Glomerular visceral epithelial cell (primary cell): ENCODE data around the gene CCN5.
"Not testable (repeated sequence)": the region's sequence is repeated elsewhere in the genome, so short reads cannot be mapped to it uniquely, and the experiment has no call there.

Source experiments
- DNase-seq: peaks from one replicate; pipeline ENCODE4 v3.0.0-alpha.2; 2016; ENCODE audit errors: extremely low spot score

Gene CCN5

GRCh38 chr20:44714701-44715498 lies at the start of gene CCN5:
TSS of gene CCN5 (plus strand) at chr20:44715369. CDS start at chr20:44715391, 22 bp downstream.
- DNase-seq: peak; percentile 89

DNA sequence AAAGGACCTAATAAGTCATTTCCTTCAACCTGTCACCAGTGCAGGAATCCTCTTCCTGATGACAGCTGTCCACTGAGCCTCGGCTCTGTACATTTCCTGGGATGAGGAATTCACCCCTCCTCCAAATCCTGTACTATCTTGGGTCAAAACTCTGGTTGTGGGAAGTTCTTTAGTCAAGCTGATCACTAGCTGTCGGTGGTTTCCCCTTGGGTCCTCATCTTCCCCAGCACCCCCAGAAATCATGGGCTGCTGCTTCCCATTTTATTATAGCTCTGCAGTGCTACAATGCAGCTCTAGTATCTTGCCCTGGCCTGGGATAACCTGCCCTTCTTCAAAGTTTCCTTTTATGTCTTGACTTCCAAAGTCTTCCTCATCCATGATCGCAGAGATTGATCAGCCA lies 49.1 kb upstream of the CCN5 start:
- DNase-seq: no peak

- peak; percentile 68 for DNase-seq
Observed at GRCh38 chr20:44670851-44671250, 44.3 kb upstream of the CCN5 start.

GRCh38 chr20:44671541-44671940 lies 43.6 kb upstream of the CCN5 start:
- DNase-seq: not testable (repeated sequence)

DNA sequence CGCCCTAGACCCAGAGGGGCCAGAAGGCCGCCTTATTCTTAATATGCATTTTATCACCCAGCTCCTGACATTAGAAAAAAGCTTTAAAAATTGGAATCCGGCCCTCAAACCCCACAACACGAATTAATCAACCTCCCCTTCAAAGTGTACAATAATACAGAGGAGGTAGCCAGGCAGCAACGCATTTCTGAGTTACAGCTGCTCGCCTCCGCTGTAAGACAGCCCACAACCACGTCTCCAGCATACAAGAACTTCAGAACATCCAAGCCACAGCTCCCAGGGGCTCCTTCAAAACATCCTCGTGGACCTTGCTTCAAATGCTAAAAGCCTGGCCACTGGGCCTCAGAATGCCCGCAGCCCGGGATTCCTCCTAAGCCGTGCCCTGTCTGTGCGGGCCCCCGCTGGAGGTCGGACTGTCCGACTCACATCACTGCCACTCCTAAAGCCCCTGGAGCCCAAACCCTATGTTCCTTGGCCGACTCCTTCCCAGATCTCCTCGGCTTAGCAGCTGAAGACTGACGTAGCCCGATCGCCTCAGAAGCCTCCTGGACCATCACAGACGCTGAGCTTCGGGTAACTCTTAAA lies 42.8 kb upstream of the CCN5 start:
- not testable (repeated sequence) for DNase-seq

DNA sequence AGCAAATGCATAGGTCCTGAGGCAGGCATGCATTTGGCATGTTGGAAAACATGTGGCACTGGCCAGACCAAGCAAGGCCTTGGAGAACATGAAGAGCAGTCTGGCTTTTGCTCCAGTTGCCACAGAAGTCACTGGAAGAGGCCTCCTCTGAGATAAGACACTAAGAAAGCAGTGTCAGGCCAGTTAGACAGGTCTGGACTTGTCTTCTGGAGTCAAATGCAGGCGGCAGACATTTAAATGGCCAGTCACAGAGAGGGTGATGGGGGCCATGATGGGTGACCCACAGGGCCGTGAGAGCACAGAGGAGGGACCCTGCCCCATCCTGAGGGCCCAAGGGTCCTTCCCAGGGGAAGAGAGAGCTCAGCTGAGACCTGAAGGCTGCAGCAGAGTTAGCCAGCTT lies 36.9 kb upstream of the CCN5 start:
- DNase-seq: no peak

- no peak for DNase-seq
Observed at GRCh38 chr20:44678990-44679611, 36.1 kb upstream of the CCN5 start.

- no peak for DNase-seq
Observed at GRCh38 chr20:44681796-44682566, 33.2 kb upstream of the CCN5 start.

DNA sequence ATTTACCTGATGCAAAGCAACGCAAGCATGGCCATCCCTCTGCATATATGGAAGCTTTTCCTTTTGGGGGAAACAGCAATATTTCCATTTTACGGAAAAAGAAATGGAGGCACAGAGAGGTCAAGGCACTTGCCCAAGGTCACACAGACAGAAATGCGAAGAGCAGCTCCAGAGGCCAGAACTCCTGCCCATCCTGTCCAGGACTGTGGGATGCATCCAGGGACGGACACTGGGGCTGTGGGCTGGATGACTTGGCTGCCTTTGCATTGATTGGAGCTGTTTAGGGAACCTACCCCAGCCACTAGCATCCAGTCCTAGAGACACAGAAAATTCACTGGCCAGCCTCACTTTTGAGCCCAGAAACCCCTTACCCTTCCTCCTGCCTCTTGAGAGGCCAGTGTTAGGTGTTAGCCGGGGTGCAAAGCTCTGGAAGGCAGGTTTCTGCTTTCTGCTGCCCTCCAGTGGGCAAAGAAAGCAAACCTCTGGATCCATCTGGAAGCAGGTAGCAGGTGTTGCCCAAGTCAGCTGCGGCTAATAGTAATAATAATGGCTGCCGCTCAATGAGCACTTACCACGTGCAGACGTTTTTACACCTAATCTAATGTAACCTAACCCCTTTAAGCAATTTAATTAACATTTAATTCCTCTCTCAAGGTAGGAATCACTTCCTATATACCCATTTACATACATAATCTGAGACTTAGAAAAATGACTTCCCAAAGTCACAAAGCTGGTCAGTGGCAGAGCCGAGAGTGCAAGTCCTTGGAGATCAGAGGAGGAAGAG lies 31.7 kb upstream of the CCN5 start:
- DNase-seq: peak; percentile 60

- DNase-seq: no peak
Observed at GRCh38 chr20:44684047-44684967, 30.9 kb upstream of the CCN5 start.

DNA sequence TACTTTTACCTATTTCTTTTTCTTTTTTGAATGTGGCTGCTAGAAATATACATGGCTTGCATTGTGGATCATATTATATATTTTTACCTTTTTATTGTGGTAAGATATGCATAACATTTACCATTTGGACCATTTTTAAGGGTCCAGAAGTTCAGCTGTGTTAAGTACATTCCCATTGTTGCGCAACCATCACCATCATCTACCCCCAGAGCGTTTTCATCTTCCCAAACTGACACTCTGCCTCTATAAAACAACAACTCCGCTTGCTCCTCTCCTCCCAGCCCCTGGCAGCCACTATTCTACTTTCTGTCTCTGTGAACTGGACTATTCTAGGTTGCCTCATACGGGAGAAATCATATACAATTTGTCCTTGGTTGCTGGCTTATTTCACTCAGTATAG lies 28.2 kb upstream of the CCN5 start:
- DNase-seq: no peak

GRCh38 chr20:44688053-44688625 lies 27.0 kb upstream of the CCN5 start:
- DNase-seq: no peak

DNA sequence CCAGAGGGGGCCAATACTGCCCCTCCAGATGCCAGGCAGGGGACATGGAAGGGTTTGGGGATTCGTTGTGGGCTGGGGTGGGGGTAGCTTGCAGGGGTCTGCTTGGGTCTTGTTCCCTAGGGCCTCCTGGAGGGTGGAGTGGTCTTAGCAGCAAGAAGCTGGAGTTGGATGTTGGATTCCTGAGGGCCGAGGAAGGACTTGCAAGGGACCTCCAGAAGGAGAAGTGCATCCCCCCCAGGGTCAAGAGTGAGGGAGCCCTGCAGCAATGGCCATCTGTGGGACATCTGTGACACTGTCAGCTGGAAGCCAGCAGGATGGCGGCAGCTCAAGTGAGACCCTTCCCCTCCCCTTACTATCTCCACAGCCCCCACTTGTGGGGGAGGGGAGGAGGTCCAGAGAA lies 25.4 kb upstream of the CCN5 start:
- DNase-seq: no peak

DNA sequence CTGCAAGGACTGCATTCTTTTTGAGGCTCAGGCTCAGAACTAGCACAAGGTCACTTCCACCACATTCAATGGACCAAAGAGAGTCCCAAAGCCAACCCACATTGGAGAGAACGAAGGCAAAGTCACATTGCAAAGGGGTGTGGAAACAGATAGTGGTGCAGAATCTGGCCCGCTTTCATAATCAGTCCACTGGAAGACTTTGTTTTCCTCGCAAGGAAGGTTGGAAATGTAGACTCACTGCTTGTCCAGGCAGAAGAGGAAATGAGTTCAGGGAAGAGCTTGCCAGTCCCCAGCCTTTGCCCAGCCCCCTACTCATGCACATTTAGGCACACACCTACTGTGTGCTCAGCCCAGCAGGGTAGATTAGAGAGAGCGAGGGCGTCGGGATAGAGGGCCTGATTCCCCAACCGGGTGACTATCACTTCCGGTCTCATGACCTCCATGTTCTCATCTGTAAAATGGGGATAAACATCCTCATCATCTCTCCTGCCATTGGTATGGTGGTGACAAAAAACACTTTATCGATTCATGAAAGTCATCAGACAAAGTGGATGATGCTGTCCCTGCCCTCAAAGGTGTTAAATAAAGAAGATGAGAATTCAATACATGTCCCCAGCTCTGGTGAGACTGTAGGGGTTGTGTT lies 24.3 kb upstream of the CCN5 start:
- no peak for DNase-seq

DNA sequence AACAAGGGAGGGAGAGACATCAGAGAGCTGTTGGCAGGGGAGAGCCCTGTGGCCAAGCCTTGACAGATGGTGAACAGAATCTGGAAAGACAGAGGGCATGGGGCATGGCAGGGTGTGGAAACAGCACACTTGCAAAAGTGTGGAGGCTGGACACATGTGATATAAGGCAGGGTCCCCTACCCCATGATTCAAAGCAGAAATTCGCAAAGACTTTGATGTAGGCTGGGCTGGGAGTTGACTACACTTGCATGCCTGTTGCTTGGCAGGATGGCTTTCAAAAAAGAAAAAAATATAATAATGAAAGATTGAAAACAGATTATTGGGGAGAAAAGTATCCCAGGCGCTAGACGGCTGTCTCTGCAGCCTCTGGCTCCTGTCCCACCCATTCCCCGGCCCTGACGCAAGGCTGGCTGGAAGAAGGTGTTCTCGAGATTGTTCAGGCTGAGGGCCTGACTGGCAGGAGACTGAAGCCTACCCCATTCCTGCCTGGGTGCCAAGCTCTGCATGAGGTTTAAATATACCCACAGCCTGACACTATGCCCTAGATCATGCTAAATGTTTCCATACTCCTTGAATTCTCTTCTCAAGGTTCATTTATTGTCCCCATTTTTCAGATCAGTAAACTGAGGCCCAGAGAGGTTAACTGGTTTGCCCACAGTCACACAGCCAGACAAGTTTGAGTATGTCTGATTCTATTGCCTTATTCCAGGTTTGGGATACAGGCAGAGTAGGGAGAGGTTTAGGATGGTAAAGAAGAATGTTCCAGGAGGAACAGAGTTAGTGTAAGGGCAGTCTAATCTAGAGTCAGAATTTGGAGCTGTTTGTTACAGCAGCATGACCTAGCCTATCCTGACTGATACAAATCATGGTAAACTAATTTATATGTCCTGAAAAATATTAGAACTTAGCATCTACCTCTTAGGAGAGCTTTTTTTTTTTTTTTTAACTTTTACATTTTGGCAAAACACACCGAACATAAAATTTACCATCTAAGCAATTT lies 23.4 kb upstream of the CCN5 start:
- no peak for DNase-seq

DNA sequence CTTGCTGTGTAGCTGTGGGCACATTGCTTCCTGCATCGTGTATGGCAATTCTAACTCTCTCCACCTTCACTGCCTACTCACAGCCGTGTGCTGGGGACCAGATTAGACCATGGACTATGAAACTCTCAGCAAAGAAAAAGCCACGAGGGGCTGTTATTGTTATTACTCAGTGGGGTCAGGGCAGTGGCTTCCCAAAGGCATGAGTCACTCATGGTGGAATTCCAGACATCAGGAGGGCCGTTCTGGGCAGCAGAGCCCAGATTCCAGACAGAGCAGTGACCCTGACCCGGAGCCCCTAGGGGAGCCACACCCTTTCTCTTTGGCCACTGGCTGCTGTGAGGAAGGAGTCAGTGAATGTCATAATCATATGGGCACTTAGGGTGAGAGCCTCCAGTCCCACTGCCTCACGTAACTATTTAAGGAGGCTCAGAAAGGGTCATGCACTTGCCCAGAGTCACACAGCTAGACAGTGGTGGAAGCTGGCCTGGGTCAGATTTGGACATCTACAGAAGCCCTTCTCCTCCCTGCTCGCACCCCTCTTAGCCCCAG lies 22.2 kb upstream of the CCN5 start:
- peak; percentile 98 for DNase-seq

GRCh38 chr20:44693627-44694026 lies 21.5 kb upstream of the CCN5 start:
- DNase-seq: no peak

DNA sequence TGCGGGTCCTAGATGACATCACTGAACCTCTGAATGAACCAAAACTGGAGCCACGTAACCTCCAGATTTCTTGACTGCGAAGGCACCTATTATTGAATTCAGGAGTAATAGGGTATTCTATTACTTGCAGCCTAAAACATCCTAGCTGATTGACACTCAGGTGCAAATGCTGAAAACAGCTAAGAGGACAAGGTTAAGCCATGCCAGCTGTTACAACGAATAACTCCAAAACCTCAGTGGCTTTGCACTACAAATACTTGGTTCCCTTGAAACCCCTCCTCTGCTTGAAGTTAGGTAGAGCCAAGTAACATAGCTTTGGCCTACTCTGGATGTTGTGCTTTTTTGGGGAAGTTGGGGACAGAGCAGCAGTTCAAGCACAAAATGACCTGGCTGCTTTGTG lies 21.0 kb upstream of the CCN5 start:
- no peak for DNase-seq
